BJ (cell line): Measurements from ENCODE around the gene HNRNPA3. TPM values are rescaled to one million over a fixed set of nuclear protein-coding genes. Genes with fewer than 3 reads are reported as not detected.

Experiments used
- CTCF ChIA-PET: fragments of 350-600 bp; formaldehyde crosslinking; extraction: SDS; loops from one replicate; lab custom pipeline; 2021; ENCODE audit warnings: antibody characterized with exemption, inconsistent platforms; lab: Yijun Ruan, JAX
- POLR2A ChIA-PET: fragments of 300-600 bp; sonication (Branson Sonifier 250); formaldehyde crosslinking; extraction: SDS; loops from one replicate; lab custom pipeline; 2021; ENCODE audit warnings: antibody characterized with exemption; lab: Charles Lee
- DNase-seq: peaks from one replicate; pipeline ENCODE4 v3.0.0-alpha.2; 2011; ENCODE audit warnings: low read depth
- H3K27me3 ChIP-seq: 2 replicates; pipeline ENCODE4 v1.6.0; 2011; ENCODE audit warnings: low read length; ENCODE audit not compliant: control insufficient read depth, insufficient read depth
- H3K36me3 ChIP-seq: 2 replicates; pipeline ENCODE4 v1.5.1; 2011; ENCODE audit warnings: low read length; ENCODE audit not compliant: control insufficient read depth, insufficient read depth
- H3K4me3 ChIP-seq: 2 replicates; pipeline ENCODE4 v1.5.1; 2011; ENCODE audit warnings: low read depth, mild to moderate bottlenecking, control low read depth, low read length
- CTCF ChIP-seq: IDR thresholded peaks from 2 replicates; pipeline ENCODE4 v1.5.1; 2011; ENCODE audit warnings: low read depth, mild to moderate bottlenecking, control low read depth, inconsistent platforms, low read length, moderate library complexity; ENCODE audit not compliant: insufficient read depth
- polyA plus RNA-seq: library from polyadenylated mRNA; depleted of rRNA; stranded (reverse); fragments of >200 nt; gene quantifications from 2 replicates; pipeline ENCODE4 v1.2.3, GENCODE V29; 2011

The HNRNPA3 gene
- polyA plus RNA-seq, 1 experiment = 31.8 TPM

- DNase-seq = no peak
- TF ChIP-seq CTCF = no peak
- ChIA-PET CTCF (interaction anchor here (0.8 to 4.9 kb wide), 17 partner anchors 9 to 607 kb away, joined by 3 to 90 read pairs (median 12); partner anchors contain the start of gene NFE2L2), POLR2A (interaction anchor here (0.9 kb wide), 1 partner anchor 46 kb away, joined by 3 read pairs; the partner anchor contains the start of gene HNRNPA3)
- Histone ChIP-seq H3K27me3 (no peaks in the 10 kb centered on the region), H3K4me3 (no peak overlapping the region), H3K36me3 (no peaks in the 10 kb centered on the region)
Observed at GRCh38 chr2:177165721-177166711, 46.6 kb upstream of the HNRNPA3 start.

- POLR2A ChIA-PET = no interaction called here
- CTCF ChIA-PET = interaction anchor here (0.9 to 1.9 kb wide), 4 partner anchors 94 to 247 kb away, joined by 3 to 5 read pairs (median 4); partner anchors contain the start of gene NFE2L2
- no peak overlapping the region for H3K4me3 ChIP-seq
- no peak for DNase-seq
- H3K27me3 ChIP-seq = no peaks in the 10 kb centered on the region
- TF ChIP-seq CTCF = no peak
- H3K36me3 ChIP-seq = no peaks in the 10 kb centered on the region
Observed at GRCh38 chr2:177169810-177170514, 42.6 kb upstream of the HNRNPA3 start.

- no peaks in the 10 kb centered on the region for H3K27me3 ChIP-seq
- no peak for TF ChIP-seq CTCF
- ChIA-PET POLR2A (no interaction called here), CTCF (no interaction called here)
- no peaks in the 10 kb centered on the region for H3K36me3 ChIP-seq
- no peak overlapping the region for H3K4me3 ChIP-seq
- DNase-seq = no peak
Observed at GRCh38 chr2:177171418-177171865, 41.2 kb upstream of the HNRNPA3 start.

- TF ChIP-seq CTCF = no peak
- Histone ChIP-seq H3K27me3 (no peaks in the 10 kb centered on the region), H3K4me3 (no peak overlapping the region), H3K36me3 (no peaks in the 10 kb centered on the region)
- peak; percentile 30 for DNase-seq
- POLR2A ChIA-PET = no interaction called here
- CTCF ChIA-PET = interaction anchor here (0.7 to 1.2 kb wide), 3 partner anchors 8 to 163 kb away, joined by 3 to 4 read pairs (median 3); no protein-coding TSS in a partner anchor
Observed at GRCh38 chr2:177172034-177172880, 40.3 kb upstream of the HNRNPA3 start.
